GM12892 (cell line): Measurements from ENCODE around the gene SPSB2.

ENCODE experiments used
- POLR2A ChIP-seq: IDR thresholded peaks from 2 replicates; pipeline ENCODE4 v1.6.1; 2011; ENCODE audit warnings: low read depth, low read length, control low read depth
- POLR2AphosphoS5 ChIP-seq: IDR thresholded peaks from 2 replicates; pipeline ENCODE4 v1.6.1; 2011; ENCODE audit warnings: low read depth, low read length, control low read depth
- TAF1 ChIP-seq: IDR thresholded peaks from 2 replicates; pipeline ENCODE4 v1.6.1; 2011; ENCODE audit warnings: low read depth, mild to moderate bottlenecking, control low read depth, low read length, borderline replicate concordance

GRCh38 chr12:6827982-6828780 is 44.9 kb downstream of the SPSB2 start, which contains the start of gene P3H3:
- TF ChIP-seq POLR2A = no peak
- TF ChIP-seq TAF1 = no peak
- no peak for TF ChIP-seq POLR2AphosphoS5
